ENCODE data around the gene CALCA.

DNA sequence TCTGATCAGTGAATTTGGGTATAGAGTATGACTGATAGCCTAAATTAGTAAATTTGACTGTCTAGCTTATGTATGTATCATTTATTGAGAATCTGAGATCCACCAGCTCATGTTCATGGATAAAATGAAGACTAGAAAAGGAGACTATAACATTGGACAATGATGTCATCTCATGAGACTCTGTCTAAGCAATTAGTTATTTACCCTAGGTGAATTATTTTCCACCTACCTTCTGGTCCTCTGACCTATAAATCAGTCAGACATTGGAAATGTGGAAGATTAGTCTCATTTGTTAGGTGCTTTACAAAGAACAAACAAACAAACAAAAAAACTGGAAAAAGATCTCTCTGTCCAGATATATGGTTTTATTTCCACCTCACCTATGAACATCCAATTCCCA is 38.7 kb upstream of the CALCA start:
- TF ChIP-seq, protein P1, sequence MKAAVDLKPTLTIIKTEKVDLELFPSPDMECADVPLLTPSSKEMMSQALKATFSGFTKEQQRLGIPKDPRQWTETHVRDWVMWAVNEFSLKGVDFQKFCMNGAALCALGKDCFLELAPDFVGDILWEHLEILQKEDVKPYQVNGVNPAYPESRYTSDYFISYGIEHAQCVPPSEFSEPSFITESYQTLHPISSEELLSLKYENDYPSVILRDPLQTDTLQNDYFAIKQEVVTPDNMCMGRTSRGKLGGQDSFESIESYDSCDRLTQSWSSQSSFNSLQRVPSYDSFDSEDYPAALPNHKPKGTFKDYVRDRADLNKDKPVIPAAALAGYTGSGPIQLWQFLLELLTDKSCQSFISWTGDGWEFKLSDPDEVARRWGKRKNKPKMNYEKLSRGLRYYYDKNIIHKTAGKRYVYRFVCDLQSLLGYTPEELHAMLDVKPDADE (IDR thresholded peaks at IDR 0.05) = no peak
- TF ChIP-seq POLR2AphosphoS5 (IDR thresholded peaks at IDR 0.05; ENCODE audit: low read depth) = no peak
